Erythroblast (primary cell): ENCODE results near the gene AMPD2.

Experiments
- GATA1 ChIP-seq: IDR thresholded peaks from 2 replicates; pipeline ENCODE4 v1.6.1; 2011; ENCODE audit warnings: low read depth, mild to moderate bottlenecking, control low read depth, low read length, moderate library complexity
- POLR2A ChIP-seq: IDR thresholded peaks from 2 replicates; pipeline ENCODE4 v1.6.1; 2011; ENCODE audit warnings: mild to moderate bottlenecking, low read length

DNA sequence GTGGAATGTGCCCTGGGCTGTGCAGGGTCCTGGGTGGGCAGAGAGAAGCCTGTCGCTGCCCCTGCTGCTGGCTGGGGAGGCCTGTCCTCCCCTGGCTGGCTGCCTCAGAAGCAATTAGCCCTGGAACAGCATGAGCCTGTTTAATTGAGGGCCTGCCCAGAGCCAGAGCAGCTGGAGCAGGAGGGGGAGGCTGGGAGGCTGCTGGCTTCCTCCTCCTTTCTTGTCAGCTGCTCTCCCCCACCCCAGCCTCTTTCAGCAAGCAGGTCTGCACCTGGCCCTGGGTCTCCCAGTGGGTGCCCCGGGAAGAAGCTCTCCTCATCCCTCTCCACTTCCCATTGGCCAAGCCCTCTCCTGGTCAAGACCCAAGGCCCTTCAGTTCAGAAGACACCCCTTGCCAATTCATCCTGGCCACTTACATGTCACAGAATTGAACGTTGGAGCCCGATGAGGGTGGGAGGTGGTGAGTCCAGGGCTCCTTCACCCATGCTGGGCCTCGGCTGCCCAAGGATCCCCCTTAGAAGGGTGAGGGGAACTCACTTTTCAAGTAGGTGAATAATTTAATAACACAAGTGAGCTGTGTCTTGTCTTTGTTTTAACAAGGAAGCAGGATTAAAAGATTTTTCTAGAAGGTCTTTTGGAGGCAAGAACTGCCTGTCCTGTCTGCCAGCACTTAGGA, 13.2 kb downstream of the AMPD2 start:
- TF ChIP-seq POLR2A (no peak), GATA1 (no peak)
